Measurements from ENCODE around the gene RFX3. TPM values are rescaled to one million over a fixed set of nuclear protein-coding genes. Genes with fewer than 3 reads are reported as not detected.

RFX3 gene
- total and polyA plus RNA-seq, 8 donors, result 10.5 to 26.2 (median 17.4) TPM

DNA sequence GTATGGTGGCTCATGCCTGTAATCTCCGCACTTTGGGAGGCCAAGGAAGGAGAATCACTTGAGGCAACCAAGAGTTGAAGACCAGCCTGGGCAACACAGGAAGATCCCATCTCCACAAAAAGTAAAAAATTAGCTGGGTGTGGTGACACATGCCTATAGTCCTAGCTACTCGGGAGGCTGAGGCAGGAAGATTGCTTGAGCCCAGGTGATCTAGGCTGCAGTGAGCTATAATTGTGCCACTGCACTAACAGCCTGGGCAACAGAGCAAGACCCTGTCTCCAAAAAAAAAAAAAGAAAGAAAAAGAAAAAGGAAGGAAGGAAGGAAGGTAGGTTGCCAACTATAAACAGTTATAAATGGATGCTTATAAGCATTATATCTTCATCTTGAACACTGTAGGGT lies 51.0 kb downstream of the RFX3 start:
- Histone ChIP-seq H3K4me3 (no peak overlapping the region), H3K4me1 (peaks cover 0 to 36% of the 10 kb centered on the region in 2 donors), H3K36me3 (no peaks in the 10 kb centered on the region), H3K27ac (peak overlapping the region in 1 of 2 donors; percentile 50), H3K27me3 (no peaks in the 10 kb centered on the region), H3K9me3 (peaks cover 0 to 6% of the 10 kb centered on the region in 2 donors)
- TF ChIP-seq CTCF (IDR thresholded peaks at IDR 0.05), result no peak
- intact Hi-C loops (cut with DNase I), result no loop called here
- ATAC-seq, result no peak
- no peak for DNase-seq

DNA sequence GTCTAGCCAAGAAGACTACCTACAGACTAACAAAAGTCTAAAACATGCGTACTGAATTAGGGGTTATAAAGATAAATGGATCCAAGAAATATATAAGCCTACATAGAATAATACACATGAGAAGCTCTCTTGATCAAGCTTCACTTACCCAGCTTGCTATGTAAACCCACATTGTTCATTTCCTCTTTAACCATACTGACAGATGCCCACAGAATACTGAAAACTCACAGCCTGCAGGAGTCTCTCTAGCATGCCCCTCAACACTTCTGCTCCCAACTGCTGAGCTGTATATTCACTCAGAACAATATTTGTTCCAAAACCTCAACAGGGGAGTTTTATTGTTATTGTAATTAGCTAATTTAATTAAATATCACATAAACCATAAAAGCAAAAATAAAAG lies 52.4 kb downstream of the RFX3 start:
- Histone ChIP-seq H3K36me3 (no peaks in the 10 kb centered on the region), H3K27ac (no peak overlapping the region), H3K4me1 (peaks cover 0 to 32% of the 10 kb centered on the region in 2 donors), H3K27me3 (no peaks in the 10 kb centered on the region), H3K4me3 (no peak overlapping the region), H3K9me3 (peaks cover 0 to 6% of the 10 kb centered on the region in 2 donors)
- DNase-seq (no peak), ATAC-seq (no peak)
- TF ChIP-seq CTCF (IDR thresholded peaks at IDR 0.05), result no peak
- intact Hi-C loops (cut with DNase I), result no loop called here

- H3K9me3 ChIP-seq, result no peaks in the 10 kb centered on the region
- DNase-seq (no peak), ATAC-seq (no peak)
- intact Hi-C loops (cut with DNase I), result no loop called here
- no peak overlapping the region for H3K4me3 ChIP-seq
- no peaks in the 10 kb centered on the region for H3K36me3 ChIP-seq
- no peaks in the 10 kb centered on the region for H3K27me3 ChIP-seq
- no peak overlapping the region for H3K27ac ChIP-seq
- H3K4me1 ChIP-seq, result peaks cover 0 to 36% of the 10 kb centered on the region in 2 donors
- no peak for TF ChIP-seq CTCF (IDR thresholded peaks at IDR 0.05)
These were observed 53.9 kb downstream of the RFX3 start for GRCh38 chr9:3471883-3472282.

- H3K36me3 ChIP-seq, result no peaks in the 10 kb centered on the region
- no peaks in the 10 kb centered on the region for H3K27me3 ChIP-seq
- no peaks in the 10 kb centered on the region for H3K9me3 ChIP-seq
- ATAC-seq (no peak), DNase-seq (no peak)
- intact Hi-C loops (cut with DNase I), result no loop called here
- peaks cover 0 to 9% of the 10 kb centered on the region in 2 donors for H3K4me1 ChIP-seq
- TF ChIP-seq CTCF (IDR thresholded peaks at IDR 0.05), result no peak
- no peak overlapping the region for H3K4me3 ChIP-seq
- no peak overlapping the region for H3K27ac ChIP-seq
These were observed 57.2 kb downstream of the RFX3 start for GRCh38 chr9:3468421-3469205.

DNA sequence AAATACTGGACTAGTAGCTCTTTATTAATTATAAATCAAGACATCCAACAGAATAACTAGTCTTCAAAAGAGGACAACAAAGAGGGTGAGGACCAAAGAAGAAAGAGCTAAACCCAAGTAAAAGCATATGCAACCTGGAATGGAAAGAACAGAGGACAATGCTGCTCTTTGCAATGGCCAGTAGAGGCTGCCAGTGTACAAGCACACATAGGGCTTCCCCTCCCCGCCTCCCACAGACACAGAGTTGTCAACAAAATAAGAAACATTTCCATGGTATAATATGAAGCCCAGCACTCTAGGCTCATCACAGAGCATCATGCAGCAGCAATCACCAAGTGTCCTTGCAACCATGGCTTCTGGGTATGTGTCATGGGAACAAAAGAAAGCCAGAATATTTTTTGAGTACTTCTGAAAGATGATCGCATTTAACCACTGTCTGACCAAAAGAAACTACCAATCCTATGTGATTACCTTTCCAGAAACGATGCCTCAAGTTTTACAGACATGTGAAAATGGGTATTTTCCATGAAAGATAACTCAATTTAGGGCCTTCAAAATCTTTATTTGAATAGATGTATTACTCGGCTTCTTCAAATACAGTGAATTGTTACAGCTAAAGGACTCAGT lies 58.1 kb downstream of the RFX3 start:
- H3K36me3 ChIP-seq, result no peaks in the 10 kb centered on the region
- intact Hi-C loops (cut with DNase I), result no loop called here
- peaks cover 0 to 4% of the 10 kb centered on the region in 2 donors for H3K4me1 ChIP-seq
- H3K4me3 ChIP-seq, result no peak overlapping the region
- ATAC-seq (peak; percentile 95), DNase-seq (peak in 3 of 4 donors; percentile 14 to 60 (median 55))
- peak; percentile 68 to 76 for TF ChIP-seq CTCF (IDR thresholded peaks at IDR 0.05)
- H3K27me3 ChIP-seq, result no peaks in the 10 kb centered on the region
- no peak overlapping the region for H3K27ac ChIP-seq
- H3K9me3 ChIP-seq, result no peaks in the 10 kb centered on the region

Data from left lung (tissue), 10 donors.